Effector memory CD4-positive, alpha-beta T cell (primary cell): ENCODE results near the gene FANCC.

ENCODE experiments used
- DNase-seq, 3 donors: peaks; one replicate each; pipeline ENCODE4 v3.0.0-alpha.2; 2020
- H3K27ac ChIP-seq: 2 replicates; pipeline ENCODE4 v1.7.0; 2013; ENCODE audit warnings: mild to moderate bottlenecking, low read length, moderate library complexity; ENCODE audit not compliant: insufficient read depth, poor library complexity, severe bottlenecking
- H3K27me3 ChIP-seq: replicated peaks from 2 replicates; pipeline ENCODE4 v1.7.0; 2013; ENCODE audit warnings: mild to moderate bottlenecking, low read length; ENCODE audit not compliant: insufficient read depth, control insufficient read depth, poor library complexity, severe bottlenecking
- H3K36me3 ChIP-seq: 2 replicates; pipeline ENCODE4 v1.7.0; 2013; ENCODE audit warnings: mild to moderate bottlenecking, low read length, moderate library complexity; ENCODE audit not compliant: control insufficient read depth, insufficient read depth
- H3K4me1 ChIP-seq: 2 replicates; pipeline ENCODE4 v1.7.0; 2013; ENCODE audit warnings: low read length, mild to moderate bottlenecking; ENCODE audit not compliant: control insufficient read depth, insufficient read depth, poor library complexity, severe bottlenecking
- H3K4me3 ChIP-seq: 2 replicates; pipeline ENCODE4 v1.7.0; 2013; ENCODE audit warnings: low read length, low read depth, mild to moderate bottlenecking; ENCODE audit not compliant: insufficient read depth, poor library complexity, severe bottlenecking
- H3K9me3 ChIP-seq: 2 replicates; pipeline ENCODE4 v1.7.0; 2013; ENCODE audit warnings: mild to moderate bottlenecking, low read length, moderate library complexity; ENCODE audit not compliant: control insufficient read depth

The FANCC gene

GRCh38 chr9:95349091-95350038, 31.9 kb upstream of the FANCC start:
- Histone ChIP-seq H3K27ac (no peak overlapping the region), H3K36me3 (no peaks in the 10 kb centered on the region), H3K27me3 (peaks cover 4% of the 10 kb centered on the region), H3K4me3 (no peak overlapping the region), H3K9me3 (no peaks in the 10 kb centered on the region), H3K4me1 (peaks cover 8% of the 10 kb centered on the region)
- DNase-seq = no peak

GRCh38 chr9:95346021-95346420, 28.5 kb upstream of the FANCC start:
- Histone ChIP-seq H3K4me3 (no peak overlapping the region), H3K27me3 (peaks cover 4% of the 10 kb centered on the region), H3K27ac (no peak overlapping the region), H3K36me3 (no peaks in the 10 kb centered on the region), H3K4me1 (peaks cover 8% of the 10 kb centered on the region), H3K9me3 (no peaks in the 10 kb centered on the region)
- no peak for DNase-seq

GRCh38 chr9:95344735-95345325, 27.3 kb upstream of the FANCC start:
- DNase-seq = no peak
- H3K27me3 ChIP-seq = peaks cover 4% of the 10 kb centered on the region
- no peak overlapping the region for H3K4me3 ChIP-seq
- no peaks in the 10 kb centered on the region for H3K9me3 ChIP-seq
- no peaks in the 10 kb centered on the region for H3K36me3 ChIP-seq
- peaks cover 8% of the 10 kb centered on the region for H3K4me1 ChIP-seq
- no peak overlapping the region for H3K27ac ChIP-seq

GRCh38 chr9:95343725-95344287, 26.3 kb upstream of the FANCC start:
- Histone ChIP-seq H3K4me1 (no peaks in the 10 kb centered on the region), H3K36me3 (no peaks in the 10 kb centered on the region), H3K27me3 (no peaks in the 10 kb centered on the region), H3K9me3 (no peaks in the 10 kb centered on the region), H3K27ac (no peak overlapping the region), H3K4me3 (no peak overlapping the region)
- DNase-seq = no peak

- H3K27me3 ChIP-seq = no peaks in the 10 kb centered on the region
Measured at GRCh38 chr9:95342571-95342970, 25.1 kb upstream of the FANCC start.

GRCh38 chr9:95341293-95341962, 23.9 kb upstream of the FANCC start:
- no peaks in the 10 kb centered on the region for H3K36me3 ChIP-seq
- no peaks in the 10 kb centered on the region for H3K27me3 ChIP-seq
- no peaks in the 10 kb centered on the region for H3K4me1 ChIP-seq
- H3K4me3 ChIP-seq = no peak overlapping the region
- no peaks in the 10 kb centered on the region for H3K9me3 ChIP-seq
- H3K27ac ChIP-seq = no peak overlapping the region
- DNase-seq = no peak

More at GRCh38 chr9:95342571-95342970, 25.1 kb upstream of the FANCC start:
- DNase-seq = no peak
- Histone ChIP-seq H3K4me1 (no peaks in the 10 kb centered on the region), H3K27ac (no peak overlapping the region), H3K36me3 (no peaks in the 10 kb centered on the region), H3K4me3 (no peak overlapping the region), H3K9me3 (no peaks in the 10 kb centered on the region)

- no peaks in the 10 kb centered on the region for H3K36me3 ChIP-seq
- no peak overlapping the region for H3K27ac ChIP-seq
- H3K4me1 ChIP-seq = no peaks in the 10 kb centered on the region
- no peak overlapping the region for H3K4me3 ChIP-seq
- no peak for DNase-seq
- no peaks in the 10 kb centered on the region for H3K27me3 ChIP-seq
- no peaks in the 10 kb centered on the region for H3K9me3 ChIP-seq
Measured at GRCh38 chr9:95338243-95338642, 20.7 kb upstream of the FANCC start.

- H3K27me3 ChIP-seq = no peaks in the 10 kb centered on the region
- no peak for DNase-seq
- no peak overlapping the region for H3K4me3 ChIP-seq
Measured at GRCh38 chr9:95336281-95336680, 18.8 kb upstream of the FANCC start.

GRCh38 chr9:95333426-95333825, 15.9 kb upstream of the FANCC start:
- no peaks in the 10 kb centered on the region for H3K36me3 ChIP-seq
- no peak for DNase-seq
- H3K4me3 ChIP-seq = no peak overlapping the region
- H3K27me3 ChIP-seq = no peaks in the 10 kb centered on the region
- H3K9me3 ChIP-seq = no peaks in the 10 kb centered on the region
- no peak overlapping the region for H3K27ac ChIP-seq
- H3K4me1 ChIP-seq = no peaks in the 10 kb centered on the region

More at GRCh38 chr9:95336281-95336680, 18.8 kb upstream of the FANCC start:
- Histone ChIP-seq H3K9me3 (no peaks in the 10 kb centered on the region), H3K4me1 (no peaks in the 10 kb centered on the region), H3K27ac (no peak overlapping the region), H3K36me3 (no peaks in the 10 kb centered on the region)
